ENCODE results near the gene STAG1. TPM values are rescaled to one million over a fixed set of nuclear protein-coding genes. Genes with fewer than 3 reads are reported as not detected.
"Not testable (repeated sequence)": the region's sequence is repeated elsewhere in the genome, so short reads cannot be mapped to it uniquely, and the experiment has no call there.

The STAG1 gene
- total RNA-seq (2014; rRNA removed; shearing (Covaris generic)), result 12.3 and 12.9 TPM in 2 replicates

DNA sequence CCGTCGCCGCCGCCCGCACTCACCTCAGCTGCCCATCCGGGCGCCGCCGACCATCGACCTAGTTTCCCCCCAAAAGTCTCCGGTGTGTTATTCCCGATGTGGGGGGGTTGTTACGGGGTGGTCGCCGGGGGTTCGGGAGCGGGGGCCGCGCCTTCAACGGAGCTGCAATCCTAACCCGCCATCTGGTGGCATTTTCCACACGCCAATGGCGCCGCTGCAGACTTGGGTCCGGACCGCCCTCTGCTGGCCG lies at the start of gene STAG1:
TSS of gene STAG1 (minus strand) at position 207 of the 250 bp plus-strand sequence. CDS start 121,480 bp downstream, outside the sequence.
- DNase-seq (ENCODE audit: low spot score), result no peak

DNA sequence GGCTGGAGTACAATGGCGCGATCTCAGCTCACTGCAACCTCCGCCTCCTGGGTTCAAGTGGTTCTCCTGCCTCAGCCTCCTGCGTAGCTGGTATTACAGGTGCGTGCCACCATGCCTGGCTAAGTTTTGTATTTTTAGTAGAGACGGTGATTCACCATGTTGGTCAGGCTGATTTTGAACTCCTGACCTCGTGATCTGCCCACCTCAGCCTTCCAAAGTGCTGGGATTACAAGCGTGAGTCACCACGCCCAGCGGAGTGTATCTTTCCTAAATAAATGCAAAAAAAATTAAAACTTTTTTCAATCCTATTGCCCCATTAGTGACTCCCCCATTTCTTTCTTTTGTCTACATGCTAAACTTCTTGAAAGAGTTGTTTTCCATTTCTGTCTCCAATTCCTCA lies 49.0 kb upstream of the STAG1 start:
- DNase-seq (ENCODE audit: low spot score), result not testable (repeated sequence)

DNA sequence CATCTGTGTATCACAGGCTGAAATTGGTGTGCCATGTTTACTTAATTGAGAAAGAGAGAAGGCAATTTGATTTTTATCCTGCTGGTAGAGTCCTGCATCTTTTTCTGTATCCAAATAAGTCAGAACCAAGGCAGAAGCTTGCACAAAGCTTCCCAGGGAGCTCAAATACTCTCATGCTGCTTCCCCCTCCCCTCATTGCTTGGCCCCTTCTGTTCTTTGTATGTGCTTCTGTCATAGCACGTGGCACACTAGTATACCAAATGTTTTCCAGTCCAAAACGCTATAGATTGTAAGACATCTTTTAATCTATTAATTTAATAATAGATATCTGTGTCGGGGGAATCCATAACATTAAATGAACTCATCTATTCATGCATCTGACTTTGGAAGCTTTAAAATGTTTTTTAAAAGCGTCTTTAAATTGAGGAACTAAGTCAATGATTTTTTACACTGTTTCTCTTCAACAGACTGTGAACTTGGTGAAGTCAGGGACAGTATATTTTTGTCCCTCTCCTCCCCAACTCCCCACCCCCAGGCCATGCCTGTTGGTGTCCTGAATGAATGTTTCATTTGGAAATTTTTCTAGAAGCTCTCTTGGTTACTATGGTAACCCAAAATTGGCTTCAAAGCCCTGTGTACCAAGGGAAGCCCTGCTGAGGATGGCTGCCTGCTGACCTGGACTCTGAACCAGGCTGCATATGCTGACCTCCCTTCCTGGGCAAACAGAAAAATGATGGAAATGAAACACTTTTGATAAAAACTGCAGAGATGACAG lies 40.6 kb upstream of the STAG1 start:
- DNase-seq (ENCODE audit: low spot score), result no peak

DNA sequence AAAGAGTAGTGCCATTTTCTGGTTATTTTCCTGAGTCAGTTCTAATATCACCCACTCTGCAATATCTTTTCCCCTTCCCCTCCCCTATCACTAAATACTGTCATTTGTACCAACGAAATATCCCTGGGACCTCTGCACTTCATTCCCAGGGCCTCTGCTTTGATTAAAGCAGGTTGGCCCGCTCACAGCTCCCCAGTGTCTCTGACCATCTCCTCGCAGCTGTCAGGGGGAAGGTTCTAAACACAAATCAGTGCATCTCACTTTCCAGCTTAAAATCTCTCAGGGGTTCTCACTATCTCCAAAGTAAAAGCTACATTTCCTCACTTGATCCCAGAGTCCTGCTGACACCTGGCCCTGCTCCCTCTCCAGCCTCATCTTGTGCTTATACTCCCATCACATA lies 38.6 kb upstream of the STAG1 start:
- DNase-seq (ENCODE audit: low spot score), result no peak

DNA sequence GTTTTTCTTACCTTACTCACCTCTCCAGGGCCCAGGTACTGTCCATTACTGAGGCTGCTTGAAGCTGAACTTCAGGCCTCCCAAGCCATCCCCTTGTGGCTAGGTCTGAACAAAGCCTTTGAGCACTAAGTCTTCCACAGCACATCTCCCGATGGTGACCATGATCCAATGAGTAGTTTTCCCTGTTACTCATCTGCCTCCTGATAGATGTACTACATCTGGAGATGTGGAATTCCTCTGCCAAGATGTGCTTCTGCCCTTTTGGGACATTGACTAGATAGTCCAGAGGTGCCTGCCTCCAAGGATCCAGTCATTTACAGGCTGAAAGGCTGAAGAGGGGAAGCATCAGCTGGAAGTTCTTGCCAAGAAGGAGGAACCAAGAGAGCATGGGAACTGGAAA lies 37.8 kb upstream of the STAG1 start:
- DNase-seq (ENCODE audit: low spot score), result no peak

DNA sequence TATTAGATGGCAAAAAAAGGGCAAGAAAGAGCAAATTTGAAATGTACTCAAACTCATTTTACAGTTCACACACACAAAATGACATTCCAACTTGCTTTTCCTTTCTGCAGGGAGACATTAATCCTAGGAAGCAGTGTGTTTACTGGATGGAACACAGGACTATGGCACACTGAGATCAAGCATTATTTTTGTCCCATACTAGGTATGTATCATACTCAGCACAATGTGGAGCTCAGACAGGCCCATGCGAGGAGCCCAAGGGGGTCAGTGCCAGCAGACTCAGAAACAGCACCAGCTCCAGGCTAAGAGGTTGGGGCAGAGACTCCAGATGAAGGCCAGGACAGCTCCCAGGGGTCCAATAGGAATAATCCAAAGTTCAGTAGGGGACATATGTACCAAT lies 36.0 kb upstream of the STAG1 start:
- DNase-seq (ENCODE audit: low spot score), result no peak

DNA sequence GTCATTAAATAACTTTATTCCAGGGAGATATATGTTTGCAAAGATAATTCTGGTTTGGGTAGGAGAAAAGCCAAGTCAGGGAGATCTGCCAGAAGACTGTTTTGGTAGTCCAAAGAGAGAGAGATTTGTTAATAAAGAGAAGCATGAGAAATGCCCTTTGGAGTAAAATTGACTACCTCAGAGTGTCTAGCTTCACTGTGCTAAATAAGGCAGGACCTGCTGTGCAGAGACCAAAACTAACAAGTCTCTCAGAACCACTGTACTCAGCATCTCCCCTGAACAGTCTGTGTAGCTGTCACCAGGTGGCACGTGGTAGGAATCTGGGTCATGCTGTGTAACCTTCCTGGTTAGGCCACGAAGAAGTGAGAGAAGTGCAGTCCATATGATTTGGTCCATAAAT lies 35.2 kb upstream of the STAG1 start:
- peak; percentile 4 for DNase-seq (ENCODE audit: low spot score)

DNA sequence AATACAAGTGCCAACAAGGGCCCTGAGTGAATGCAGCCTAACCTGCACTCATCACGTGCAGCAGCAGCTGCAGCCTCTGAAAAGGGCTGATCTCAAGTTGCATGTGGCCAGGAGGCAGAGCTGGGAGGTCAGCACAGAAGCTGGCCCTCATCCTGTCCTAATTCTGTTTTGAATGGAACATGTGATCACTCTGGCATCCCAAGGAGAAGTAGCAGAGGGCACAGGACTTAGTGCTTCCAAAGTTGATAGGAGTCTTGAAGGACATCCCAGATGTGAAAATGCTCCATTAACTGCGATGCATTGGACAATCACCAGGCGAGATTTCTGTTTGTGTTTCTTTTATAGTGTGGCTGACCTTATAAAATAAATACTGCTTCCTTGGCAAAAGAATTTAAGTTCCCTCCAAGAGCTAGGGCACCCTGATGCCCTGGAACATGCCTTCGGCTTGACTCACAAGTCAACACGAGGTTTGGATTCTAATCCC lies 31.6 kb upstream of the STAG1 start:
- no peak for DNase-seq (ENCODE audit: low spot score)

DNA sequence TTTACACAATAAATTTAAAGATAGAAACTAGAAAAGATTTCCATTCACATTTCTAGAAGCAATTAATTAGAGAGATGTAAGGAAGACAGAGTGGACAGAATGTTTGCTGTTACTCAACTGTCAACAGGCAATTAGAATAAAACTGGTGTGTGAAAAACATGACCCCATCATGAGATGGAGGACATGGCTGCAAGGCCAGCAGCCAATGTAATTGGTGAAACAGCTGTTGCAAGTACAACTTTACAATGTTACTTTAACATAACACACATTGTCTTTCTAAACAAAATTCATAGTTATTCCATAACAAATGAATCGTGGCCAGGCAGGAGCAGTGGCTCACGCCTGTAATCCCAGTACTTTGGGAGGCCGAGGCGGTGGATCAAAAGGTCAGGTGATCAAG lies 28.6 kb upstream of the STAG1 start:
- no peak for DNase-seq (ENCODE audit: low spot score)

DNA sequence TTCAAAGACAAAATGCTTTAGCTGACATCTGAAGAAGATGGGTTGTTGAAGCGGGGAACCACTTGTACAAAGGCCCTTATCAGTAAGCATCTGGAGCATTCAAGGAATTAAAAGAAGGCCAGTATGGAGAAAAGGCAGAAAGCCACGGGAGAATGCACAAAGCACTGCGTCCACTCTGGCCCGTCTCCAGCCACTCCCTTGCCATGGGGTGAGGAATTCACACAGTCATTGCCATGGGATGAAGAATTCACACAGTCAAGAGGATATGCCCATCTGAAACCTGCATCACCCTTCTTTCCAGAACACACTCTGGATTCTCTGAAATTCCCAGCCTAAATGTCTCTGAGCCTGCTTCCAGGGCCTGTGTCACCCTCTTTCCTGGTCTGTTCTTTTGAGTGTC lies 26.7 kb upstream of the STAG1 start:
- no peak for DNase-seq (ENCODE audit: low spot score)

DNA sequence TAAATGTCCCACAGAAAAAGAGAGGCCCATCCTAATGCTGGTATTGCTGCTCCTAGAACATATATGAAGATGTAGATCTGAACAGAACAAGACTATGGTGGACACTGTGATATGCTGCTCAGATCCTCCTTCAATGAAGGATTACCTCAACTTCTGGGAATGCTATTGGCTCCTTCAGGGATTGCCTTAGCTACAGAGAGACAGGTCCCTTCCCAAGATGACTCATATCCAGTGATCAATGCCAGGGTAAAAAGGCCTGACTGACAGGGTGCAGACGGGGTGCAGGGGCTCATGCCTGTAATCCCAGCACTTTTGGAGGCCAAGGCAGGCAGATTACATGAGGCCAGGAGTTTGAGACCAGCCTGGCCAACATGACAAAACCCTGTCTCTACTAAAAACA lies 20.5 kb upstream of the STAG1 start:
- no peak for DNase-seq (ENCODE audit: low spot score)

DNA sequence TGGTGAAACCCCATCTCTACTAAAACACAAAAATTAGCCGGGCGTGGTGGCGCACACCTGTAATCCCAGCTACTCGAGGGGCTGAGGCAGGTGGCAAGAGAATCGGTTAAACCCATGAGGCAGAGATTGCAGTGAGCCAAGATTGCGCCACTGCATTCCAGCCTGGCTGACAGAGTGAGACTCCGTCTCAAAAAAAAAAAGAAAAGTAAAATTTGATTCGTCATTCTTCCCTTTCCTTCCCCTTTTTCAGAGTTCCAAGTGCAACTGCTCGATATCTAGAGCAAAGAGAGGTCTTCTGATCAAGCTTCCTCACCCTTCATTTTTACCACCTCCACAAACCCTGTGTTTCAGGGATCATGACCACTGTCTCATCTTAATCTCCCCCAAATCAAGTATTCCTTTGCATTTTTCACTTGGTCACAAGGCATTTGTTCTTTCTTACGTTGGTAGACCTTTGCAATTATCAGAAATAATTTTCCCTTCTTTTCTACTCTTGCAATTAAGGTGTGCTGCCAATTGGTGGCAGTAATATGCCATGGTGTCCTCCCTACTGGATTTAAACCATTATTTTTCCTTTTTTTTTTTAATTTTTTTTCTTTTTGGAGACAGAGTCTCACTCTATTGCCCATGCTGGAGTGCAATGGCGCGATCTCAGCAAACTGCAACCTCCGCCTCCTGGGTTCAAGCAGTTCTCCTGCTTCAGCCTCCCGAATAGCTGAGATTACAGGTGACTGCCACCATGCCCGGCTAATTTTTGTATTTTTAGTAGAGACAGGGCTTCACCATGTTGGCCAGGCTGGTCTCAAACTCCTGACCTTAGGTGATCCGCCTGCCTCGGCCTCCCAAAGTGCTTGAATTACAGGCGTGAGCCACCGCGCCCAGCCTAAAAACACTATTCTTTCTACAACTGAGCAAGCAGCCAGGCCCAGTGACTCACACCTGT lies 6.3 kb upstream of the STAG1 start:
- peak; percentile 32 for DNase-seq (ENCODE audit: low spot score)

DNA sequence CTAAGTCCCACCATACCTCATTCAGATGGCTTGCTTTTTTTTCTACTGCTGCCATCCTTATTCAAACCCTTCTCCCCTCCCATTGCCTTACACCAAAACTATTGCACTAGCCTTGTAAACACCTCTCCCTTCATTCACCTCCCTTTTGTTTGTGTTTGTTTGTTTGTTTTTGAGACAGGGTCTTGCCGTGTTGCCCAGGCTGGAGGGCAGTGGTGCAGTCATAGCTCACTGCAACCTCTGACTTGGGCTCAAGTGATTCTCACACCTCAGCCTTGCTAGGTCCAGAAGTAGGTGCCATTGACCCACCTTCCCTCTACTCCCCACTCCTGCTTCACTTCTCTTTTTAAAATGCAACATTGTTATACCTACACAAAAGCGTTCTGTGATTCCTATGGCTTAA lies 3.0 kb upstream of the STAG1 start:
- no peak for DNase-seq (ENCODE audit: low spot score)

DNA sequence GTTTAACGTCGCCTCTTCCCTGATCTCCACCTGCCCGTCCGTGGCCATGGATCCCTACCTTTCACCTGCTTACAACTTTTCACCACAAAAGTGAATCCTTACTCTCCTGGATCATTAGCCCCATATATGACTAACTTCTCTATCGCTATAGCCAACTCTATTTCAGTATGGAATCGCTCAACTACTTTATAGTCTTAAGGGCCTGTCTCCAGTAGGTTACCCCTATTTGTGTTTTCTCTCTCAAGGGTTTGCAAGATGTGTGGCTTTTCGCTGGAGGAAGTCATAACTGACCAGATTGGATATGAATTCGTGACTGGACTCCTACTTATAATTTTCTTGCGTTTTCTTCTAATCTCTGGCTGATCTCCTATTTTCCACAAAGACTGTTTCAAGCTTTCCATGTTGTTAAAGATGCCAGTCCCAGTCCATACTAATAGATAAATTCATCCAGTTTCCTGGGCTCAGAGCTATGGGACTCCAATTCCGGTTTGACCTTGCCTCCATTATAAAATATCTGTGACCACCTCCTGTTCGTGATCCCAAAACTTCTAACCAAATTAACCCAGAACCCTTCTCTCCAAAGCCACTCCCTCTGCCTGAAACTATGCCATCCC lies 1.3 kb upstream of the STAG1 start:
- no peak for DNase-seq (ENCODE audit: low spot score)

DNA sequence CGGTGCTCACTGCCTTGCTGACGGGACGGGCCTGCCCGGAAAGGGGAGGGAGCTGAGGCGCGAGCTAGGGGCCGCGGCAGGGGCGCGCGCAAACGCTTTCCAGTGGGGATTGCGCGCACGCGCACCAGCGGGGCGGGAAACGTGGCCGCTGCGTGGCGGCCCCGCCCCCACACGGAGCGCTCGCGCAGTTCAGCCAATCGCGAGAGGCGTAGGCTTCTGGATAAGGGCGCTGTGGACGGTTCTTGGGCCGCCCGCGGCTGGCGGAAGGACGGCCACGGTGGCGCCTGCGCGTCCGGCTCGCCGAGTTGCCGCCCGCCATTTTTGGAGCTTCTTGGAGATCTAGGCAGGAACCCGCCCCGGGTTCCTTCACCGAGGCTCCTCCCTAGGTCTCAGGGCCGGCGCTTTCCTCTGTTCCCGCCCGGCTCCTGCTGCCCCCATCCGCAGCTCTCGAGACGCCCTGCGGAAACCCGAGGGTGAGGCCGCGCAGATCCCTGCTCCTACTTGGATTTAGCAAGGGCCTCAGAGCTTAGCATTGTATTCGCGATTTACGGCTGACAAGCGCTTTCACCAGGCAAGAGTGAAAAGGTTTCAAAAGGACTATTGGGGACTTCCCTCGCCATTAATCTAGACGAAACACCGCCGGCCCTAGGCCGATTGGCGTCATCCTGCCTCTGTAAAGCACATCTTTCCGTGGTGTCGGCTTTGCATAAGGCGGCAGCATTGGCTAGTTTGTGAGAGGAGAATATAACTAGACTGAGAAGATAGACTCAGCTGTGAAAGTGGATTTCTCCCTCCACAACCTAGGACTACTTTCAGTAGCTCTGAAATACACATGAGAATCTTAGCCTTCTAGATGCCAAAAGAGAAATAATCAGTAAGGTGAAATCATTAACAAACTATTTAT lies 496 bp upstream of the STAG1 start:
- DNase-seq (ENCODE audit: low spot score), result peak; percentile 99

DNA sequence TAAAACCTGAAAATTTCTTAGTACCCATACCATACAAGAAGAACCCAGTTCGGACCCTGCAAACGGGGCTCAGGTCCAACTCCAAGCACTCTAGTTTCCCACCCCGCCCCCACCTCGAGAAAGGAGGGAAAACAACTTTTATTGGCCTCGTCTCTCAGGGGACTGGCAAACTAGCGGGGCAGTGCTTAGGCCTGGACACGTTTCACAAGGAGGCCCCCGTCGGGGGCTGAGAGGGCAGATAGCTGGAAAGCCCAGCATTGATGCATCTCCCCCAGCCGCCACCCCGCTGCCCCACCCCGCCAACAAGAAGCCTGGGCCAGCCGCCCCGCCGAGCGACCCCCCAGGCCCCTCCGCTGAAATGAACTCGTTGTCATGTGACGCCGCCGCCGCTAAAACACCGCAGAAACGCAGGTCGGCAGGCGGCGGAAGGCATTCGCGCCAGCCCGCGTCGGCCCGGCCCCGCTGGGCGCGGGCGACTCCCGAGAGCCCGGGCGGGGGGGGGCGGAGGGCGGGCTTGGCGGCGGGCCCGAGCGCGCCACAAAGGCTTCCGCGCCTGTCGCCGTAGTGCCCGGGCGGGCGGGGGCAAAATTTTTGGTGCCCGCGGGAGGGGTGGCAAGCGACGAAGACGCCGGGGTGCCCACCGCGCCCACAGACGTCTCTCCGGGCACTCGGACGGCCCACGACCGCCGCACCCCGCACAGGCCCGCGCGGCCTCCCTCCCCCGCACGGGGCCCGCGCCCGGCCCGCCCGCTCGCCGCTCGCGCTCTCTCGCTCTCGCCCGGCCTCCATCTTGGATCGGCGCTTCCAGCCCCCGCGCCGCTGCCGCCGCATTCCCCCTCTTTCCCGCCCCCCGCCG lies 634 bp downstream of the STAG1 start:
- DNase-seq (ENCODE audit: low spot score), result peak; percentile 83

DNA sequence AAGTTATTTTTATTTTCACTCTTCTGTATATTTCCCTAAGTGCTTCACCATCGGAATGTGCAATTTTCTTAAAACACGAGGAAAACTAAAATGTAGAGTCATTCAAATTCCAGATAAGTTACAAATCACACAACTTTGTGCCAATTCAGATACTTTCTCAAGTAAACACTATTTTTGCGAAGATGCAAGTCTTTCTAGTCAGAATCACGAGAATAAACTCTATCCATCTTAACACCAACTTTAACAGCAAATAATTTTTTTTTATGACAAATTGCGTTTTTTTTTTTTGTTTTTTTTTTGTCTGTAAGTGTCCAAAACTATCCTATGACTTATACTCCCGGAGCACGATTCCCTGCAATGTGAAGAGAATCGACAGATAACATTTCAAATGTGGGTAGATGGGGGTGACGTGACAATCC lies 1.3 kb downstream of the STAG1 start:
- DNase-seq (ENCODE audit: low spot score), result no peak

DNA sequence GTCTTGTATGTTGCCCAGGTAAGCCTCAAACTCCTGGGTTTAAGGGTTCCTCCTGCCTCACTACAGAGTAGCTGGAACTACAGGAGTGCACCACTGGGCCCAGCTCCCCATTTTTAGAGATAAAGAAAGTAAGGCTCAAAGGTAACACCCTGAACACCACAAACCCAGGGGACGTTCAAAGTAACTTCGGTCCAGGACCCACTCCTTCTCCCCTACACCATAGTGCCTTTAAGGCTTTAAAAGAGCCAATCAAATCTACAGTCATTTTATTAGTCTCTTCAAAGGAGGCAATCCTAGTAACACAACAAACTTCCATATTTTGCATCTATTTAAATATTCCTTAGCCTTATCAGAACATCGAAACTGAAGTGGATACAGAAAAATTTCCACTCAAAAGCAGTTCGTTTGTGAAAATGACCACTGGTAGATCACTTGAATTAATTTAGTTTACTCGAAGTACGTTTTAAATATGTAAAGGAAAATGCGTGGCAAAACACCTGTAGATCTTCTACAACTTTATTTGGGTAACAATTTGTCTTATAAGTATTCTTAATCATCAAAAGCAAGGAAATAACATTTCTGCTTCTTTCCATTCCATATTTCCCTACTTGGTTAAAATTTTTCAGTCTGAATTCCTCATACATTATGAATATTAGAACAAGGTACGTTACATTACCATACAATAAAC lies 1.8 kb downstream of the STAG1 start:
- DNase-seq (ENCODE audit: low spot score), result peak; percentile 36

DNA sequence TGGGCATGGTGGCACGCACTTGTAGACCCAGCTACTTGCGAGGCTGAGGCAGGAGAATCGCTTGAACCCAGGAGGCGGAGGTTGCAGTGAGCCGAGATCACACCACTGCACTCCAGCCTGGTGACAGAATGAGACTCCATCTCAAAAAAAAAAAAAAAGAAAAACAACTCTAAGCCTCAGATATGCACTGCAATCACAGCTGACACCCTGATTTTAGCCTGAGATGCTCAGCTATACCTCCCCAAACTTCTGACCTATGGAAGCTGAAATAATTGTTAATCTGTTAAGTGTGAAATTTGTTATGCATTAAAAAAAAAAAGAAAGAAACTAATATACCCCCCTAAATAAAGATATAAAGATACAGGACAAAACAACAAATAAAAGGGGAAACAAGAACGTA lies 2.6 kb downstream of the STAG1 start:
- not testable (repeated sequence) for DNase-seq (ENCODE audit: low spot score)

DNA sequence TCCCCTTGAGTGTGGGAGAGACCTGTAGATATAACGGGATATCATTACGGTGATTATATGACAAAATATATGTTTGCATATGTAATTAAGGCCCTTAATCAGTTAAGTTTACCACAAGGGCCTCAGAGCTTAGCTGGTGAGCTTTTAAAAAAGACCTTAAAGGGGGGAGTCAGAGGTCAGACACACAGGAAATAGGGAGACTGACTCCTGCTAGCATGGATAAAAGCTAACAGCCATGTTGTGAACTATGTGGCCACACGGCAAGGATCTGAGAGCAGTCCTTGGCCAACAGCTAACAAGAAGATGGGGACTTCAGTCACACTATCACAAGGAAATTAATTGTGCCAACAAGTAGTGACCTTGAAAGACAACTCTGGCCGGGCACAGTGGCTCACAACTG lies 3.1 kb downstream of the STAG1 start:
- DNase-seq (ENCODE audit: low spot score), result no peak

Data from HT-29 (cell line).